NCI-H510A treated with DMSO at 0.1 percent for 48 hours (cell line): ENCODE results near the gene KRTAP4-3.
"Not testable (repeated sequence)": the region's sequence is repeated elsewhere in the genome, so short reads cannot be mapped to it uniquely, and the experiment has no call there.

ENCODE experiments used
- DNase-seq: peaks from one replicate; lab custom pipeline; 2025; lab: John Stamatoyannopoulos, UW

Gene KRTAP4-3

GRCh38 chr17:41117846-41118386 is 50.1 kb downstream of the KRTAP4-3 start, which contains the start of gene KRTAP4-11:
TSS of gene KRTAP4-11 (minus strand) at chr17:41118373. CDS start at chr17:41118315, 58 bp downstream.
- DNase-seq = not testable (repeated sequence)
